Measurements from ENCODE around the gene GRXCR1.

GRXCR1 gene

DNA sequence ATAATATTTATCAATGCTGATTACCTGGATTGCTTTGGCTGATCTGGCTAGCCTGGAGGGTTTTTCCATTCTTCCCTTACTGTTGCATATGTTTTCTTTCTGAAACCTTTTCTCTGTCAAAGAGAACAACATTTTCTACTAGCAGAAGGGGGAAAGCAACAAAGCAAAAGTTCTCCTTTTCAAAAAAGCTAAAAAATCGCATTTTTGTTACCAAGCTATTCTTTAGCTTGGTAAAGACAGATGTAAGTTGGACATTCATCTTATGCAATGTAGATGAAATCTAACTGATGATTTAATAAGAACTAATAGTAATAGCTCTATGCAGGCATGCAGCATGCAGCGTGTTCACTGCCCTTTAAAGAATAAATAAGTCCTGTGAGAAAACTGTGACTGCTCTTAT, at the start of gene GRXCR1:
GRXCR1 (plus strand) TSS at position 301 of the 400 bp plus-strand sequence. CDS start 554 bp downstream, outside the sequence.
- DNase-seq (ENCODE audit: low spot score), result no peak

DNA sequence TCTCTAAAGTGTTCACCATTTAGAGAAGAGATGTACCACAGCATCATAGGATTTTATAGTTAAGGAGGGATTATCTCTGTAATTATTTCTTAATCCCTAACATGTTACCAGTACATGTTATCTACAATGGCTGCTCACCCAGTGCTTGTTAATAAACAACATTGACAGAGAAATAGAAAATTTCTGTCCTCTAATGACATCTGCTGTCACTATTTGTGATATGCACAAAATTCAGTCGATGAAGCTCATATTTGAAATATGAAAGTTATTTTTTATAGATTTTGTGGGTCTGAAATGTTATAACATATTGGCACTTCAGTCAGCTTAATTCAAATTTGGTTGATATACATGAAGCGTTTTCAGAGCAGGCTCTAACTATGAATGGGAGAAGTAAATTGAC, 48.8 kb upstream of the GRXCR1 start:
- no peak for DNase-seq (ENCODE audit: low spot score)

- no peak for DNase-seq (ENCODE audit: low spot score)
Observed at GRCh38 chr4:42844422-42845070, 48.0 kb upstream of the GRXCR1 start.

- DNase-seq (ENCODE audit: low spot score), result no peak
Observed at GRCh38 chr4:42845586-42845985, 46.9 kb upstream of the GRXCR1 start.

GRCh38 chr4:42855779-42856178, 36.7 kb upstream of the GRXCR1 start:
- DNase-seq (ENCODE audit: low spot score), result no peak

- peak; percentile 48 for DNase-seq (ENCODE audit: low spot score)
Observed at GRCh38 chr4:42865572-42866189, 26.8 kb upstream of the GRXCR1 start.

DNA sequence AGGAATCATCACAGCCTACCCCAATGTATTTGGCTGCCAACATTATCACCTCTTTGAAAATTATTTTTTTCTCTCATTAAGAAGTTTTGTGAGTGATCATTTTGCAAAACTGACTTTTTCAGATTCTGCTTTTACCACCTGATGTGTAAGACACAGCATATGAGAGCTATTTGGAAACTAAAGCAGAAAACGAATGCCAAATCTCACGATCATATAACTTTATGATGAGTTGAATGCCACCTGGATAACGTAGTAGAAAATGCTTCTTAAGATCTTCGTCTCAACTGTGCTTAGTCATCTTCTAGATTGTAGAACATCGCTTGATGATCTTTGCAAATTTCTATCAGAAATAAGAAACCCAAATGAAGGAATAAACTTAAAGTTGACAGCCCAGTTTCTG, 21.3 kb upstream of the GRXCR1 start:
- DNase-seq (ENCODE audit: low spot score), result no peak

DNA sequence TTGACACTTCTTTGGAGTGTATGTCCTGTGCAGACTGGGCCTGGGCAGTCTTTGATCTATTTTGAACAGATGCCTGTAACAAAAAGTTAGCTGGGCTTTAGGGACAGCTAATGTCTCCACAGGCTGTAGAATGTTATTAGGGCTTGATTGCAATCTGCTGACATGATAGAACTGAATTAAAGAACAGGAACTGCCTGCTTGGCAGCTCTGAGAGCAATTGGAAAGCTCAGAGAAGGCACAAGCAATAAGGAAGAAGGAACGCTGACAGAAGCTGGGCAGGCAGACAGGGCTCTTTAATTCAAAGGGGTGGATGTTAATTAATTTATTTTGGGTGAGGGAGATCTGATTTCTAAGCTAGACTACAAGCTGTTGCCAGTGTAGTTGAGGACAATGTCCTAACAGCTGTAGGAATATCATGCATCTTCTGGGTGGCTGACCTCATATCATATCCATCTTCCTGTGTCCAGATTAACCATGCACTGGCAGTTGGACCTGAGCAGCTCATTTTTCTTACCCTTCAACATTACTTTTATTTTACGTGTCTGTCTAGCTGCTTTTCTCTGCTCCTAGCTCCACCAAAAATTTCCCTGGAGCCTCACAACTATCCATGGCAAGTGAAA, 20.7 kb upstream of the GRXCR1 start:
- no peak for DNase-seq (ENCODE audit: low spot score)

DNA sequence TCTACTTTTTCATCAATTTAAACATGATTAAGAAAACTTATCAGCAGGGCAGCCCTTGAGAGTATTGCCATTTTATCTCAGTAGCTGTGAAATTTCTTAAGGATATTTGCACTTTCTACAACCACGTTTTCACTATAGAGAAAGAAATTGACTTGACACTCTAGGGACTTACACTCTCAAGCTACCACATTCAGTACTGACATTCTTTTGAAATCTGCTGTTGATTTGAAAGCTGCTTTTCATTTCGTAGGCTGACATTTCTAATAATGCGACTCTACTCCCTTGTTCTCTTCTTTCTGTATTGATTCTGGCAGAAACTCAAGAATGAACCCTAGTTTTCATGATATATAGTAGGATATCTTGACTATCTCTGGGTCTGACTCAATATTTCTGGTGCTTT, 13.7 kb upstream of the GRXCR1 start:
- no peak for DNase-seq (ENCODE audit: low spot score)

DNA sequence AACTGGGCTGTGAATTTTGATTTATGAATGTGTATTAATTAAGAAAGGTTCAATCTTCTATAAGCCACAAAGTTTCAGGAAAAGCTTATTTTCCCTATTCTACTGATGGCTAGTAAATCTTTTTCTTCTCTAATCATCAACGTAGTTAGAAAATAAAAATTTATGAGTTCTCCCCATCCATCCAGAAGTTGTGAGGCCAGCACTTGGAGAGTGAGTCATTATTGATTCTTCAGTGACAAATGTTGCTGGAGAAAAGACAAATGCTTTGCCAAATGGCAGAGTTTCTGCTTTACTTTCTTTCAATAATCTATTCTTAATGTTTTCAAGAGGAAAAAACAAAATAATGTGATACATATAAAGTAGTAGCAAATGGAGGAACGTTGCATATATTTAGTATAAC, 11.3 kb upstream of the GRXCR1 start:
- no peak for DNase-seq (ENCODE audit: low spot score)

DNA sequence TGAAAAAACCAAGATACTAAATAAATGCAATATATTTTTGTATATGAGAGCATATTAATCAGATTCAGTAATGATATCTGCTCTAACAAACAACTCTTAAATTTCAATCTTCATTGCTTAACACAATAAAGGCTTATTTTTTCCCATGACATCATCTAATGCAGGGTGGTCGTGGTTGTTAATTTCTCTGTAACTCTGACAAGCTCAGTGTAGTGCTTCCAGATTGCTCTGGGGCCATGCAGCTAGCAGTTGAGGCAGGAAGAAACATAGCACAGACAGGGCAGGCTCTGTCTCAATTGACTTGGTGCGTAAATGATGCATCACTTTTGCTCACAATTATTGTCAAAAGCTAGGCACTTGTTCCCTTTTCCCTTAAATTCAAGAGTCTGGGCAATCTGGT, 869 bp upstream of the GRXCR1 start:
- no peak for DNase-seq (ENCODE audit: low spot score)

DNA sequence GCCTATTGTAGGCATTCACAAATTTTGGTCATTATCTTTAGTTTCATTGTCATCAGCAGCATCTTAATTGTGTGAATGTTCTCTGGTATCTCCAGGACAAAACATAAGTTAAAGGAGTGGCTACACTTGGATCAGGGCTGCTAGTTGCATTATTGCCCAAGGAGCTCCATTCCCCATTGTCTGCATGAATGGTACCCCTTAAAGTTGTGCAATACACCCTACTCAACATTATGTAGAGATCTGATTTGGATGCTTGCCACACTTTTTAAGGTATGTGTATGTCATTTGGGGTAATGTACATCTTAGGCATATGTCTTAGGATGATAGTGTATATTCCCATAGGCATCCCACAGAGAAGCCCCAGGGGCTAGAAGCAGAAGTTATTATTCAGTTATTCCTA, 2.9 kb downstream of the GRXCR1 start:
- no peak for DNase-seq (ENCODE audit: low spot score)

GRCh38 chr4:42904986-42905385, 12.5 kb downstream of the GRXCR1 start:
- DNase-seq (ENCODE audit: low spot score), result no peak

DNA sequence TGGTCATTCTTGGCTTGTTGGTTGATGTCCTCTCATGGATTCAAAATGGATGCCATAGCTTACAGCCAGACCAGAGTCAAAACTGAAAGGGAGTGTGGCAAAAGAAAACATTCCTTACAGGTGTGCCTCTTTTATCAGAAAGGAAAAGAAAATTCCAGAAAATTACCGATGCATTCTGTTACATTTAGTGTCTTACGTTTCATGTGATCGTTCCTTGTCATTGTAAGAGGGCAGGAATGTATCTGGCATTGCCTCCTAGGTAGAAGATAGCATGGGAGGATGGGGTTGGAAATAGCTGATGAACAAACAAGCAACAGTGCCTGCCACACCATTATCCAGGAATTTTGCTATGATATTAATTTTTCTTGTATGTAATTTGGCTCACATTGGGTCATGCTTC, 13.1 kb downstream of the GRXCR1 start:
- DNase-seq (ENCODE audit: low spot score), result no peak

- no peak for DNase-seq (ENCODE audit: low spot score)
Observed at GRCh38 chr4:42906341-42906740, 13.8 kb downstream of the GRXCR1 start.

GRCh38 chr4:42906891-42907759, 14.6 kb downstream of the GRXCR1 start:
- DNase-seq (ENCODE audit: low spot score), result no peak

- no peak for DNase-seq (ENCODE audit: low spot score)
Observed at GRCh38 chr4:42910459-42910858, 17.9 kb downstream of the GRXCR1 start.

DNA sequence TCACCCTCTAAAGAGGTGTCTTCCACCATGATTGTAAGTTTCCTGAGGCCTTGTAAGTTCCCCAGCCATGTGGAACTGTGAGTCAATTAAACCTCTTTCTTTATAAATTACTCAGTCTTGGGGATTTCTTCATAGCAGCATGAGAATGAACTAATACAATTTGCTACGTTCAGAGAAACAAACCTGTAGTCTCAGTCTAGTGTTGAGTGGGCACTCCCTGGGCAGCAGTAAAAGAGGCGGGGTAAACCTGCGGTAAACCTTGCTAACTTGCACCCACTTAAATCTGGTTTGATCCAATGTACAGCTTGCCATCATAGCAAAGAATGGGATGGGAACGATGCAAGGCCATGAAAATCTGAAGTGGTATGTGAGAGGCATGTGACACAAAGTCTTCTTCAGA, 22.4 kb downstream of the GRXCR1 start:
- no peak for DNase-seq (ENCODE audit: low spot score)

- DNase-seq (ENCODE audit: low spot score), result no peak
Observed at GRCh38 chr4:42915484-42915883, 23.0 kb downstream of the GRXCR1 start.

DNA sequence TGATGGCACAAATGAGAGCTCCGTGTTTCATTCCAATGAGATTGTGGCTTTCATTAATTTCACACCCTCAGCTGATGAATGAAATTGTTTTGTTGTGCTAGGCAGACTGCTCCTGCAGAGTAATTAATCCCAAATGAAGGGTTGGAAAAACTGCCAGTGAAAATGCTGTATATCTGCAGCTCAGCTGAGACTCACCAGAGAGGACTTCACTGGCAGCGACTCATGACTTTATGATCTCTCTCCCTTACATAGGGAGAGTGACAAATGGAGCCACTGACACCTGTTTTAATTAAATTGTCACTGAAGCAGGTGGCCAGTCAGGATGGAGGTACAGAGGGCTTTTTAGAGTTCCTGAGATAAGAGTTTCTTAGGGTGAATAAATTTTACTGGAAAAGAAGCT, 24.8 kb downstream of the GRXCR1 start:
- DNase-seq (ENCODE audit: low spot score), result no peak

DNA sequence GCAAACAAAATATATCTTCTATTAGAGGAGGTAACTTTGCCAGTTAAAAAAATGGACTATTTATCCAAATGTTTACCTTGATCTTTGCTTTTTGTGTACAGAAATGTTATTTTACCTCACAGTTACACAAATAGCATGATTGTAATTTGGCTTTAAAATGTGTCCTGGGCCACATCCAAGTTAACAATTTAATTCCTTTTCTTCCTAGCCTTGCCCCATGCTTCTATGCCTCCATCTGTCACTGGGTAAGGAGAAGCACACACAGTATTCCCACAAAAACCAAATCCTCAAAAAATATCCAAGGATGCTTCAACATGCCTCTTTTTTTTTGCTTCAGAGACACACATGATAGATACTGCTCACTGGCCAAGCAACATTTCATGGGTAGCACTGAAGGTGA, 30.9 kb downstream of the GRXCR1 start:
- DNase-seq (ENCODE audit: low spot score), result no peak

DNA sequence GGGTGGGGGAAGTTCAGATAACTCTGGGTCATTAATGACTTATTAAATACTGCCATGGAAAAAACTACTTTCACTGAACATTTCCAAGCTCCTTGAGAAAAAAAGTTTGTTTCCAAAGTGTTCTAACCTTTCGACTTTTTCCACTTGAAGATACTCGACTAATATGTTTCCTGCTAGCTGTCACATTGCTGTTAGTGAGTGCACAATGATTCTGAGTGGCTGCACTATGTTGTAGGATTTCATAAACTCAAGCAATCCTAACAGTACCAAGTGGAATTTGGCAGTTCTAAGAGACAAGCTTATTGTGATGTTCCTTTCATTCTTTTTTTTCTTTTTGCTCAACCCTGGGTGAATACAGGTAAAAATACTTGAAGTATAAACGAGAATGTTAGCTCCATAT, 33.4 kb downstream of the GRXCR1 start:
- no peak for DNase-seq (ENCODE audit: low spot score)

DNA sequence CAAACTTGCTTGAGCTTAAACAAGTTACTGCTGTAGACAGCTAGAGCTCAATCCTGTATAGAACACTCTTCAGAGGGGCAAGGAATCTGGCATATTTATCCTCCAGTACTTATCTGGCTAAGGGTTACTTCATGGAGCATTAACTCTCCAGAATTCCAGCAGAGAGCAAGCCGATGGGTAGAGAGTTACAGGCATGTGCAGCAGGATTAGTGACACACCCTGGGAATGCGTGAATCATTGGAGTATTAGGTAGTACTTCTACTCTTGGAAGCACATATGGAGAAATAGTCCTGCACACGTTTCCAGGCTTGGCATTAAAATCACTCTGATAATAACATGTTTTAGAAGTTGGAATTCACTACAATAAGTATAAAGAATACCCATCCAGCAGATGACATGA, 35.4 kb downstream of the GRXCR1 start:
- no peak for DNase-seq (ENCODE audit: low spot score)

Data from AG20443 (cell line).